Mucosa of rectum (tissue), 2 donors: Measurements from ENCODE around the gene LLCFC1.

Experiments
- H3K27ac ChIP-seq, 2 donors: one replicate each; pipeline ENCODE4 v1.7.0; 2013; ENCODE audit warnings: inconsistent platforms in 2 of 2, low read depth in 2 of 2, low read length in 2 of 2
- H3K27me3 ChIP-seq, 2 donors: one replicate each; pipeline ENCODE4 v1.7.0; 2013; ENCODE audit warnings: low read length in 2 of 2; ENCODE audit not compliant: control insufficient read depth in 2 of 2, insufficient read depth in 2 of 2
- H3K36me3 ChIP-seq, 2 donors: one replicate each; pipeline ENCODE4 v1.7.0; 2013; ENCODE audit warnings: low read length in 2 of 2; ENCODE audit not compliant: control insufficient read depth in 2 of 2, insufficient read depth in 2 of 2
- H3K4me1 ChIP-seq, 2 donors: one replicate each; pipeline ENCODE4 v1.7.0; 2013; ENCODE audit warnings: low read length in 2 of 2, mild to moderate bottlenecking in 1 of 2; ENCODE audit not compliant: control insufficient read depth in 2 of 2, insufficient read depth in 2 of 2
- H3K4me3 ChIP-seq, 2 donors: one replicate each; pipeline ENCODE4 v1.7.0; 2013; ENCODE audit warnings: low read length in 2 of 2
- H3K9ac ChIP-seq, 2 donors: one replicate each; pipeline ENCODE4 v1.7.0; 2013; ENCODE audit warnings: low read length in 2 of 2, low read depth in 1 of 2, mild to moderate bottlenecking in 1 of 2
- H3K9me3 ChIP-seq, 2 donors: one replicate each; pipeline ENCODE4 v1.7.0; 2013; ENCODE audit warnings: low read length in 2 of 2; ENCODE audit not compliant: control insufficient read depth in 2 of 2
- donor health status: healthy.
- donor health status: Normal muscosa, but diverticular disease.

LLCFC1 gene

GRCh38 chr7:142940966-142941535 is 1.8 kb downstream of the LLCFC1 start:
- Histone ChIP-seq H3K4me1 (no peaks in the 10 kb centered on the region), H3K36me3 (no peaks in the 10 kb centered on the region), H3K4me3 (no peak overlapping the region), H3K27ac (no peak overlapping the region), H3K9me3 (no peaks in the 10 kb centered on the region), H3K27me3 (no peaks in the 10 kb centered on the region), H3K9ac (no peak overlapping the region)

- Histone ChIP-seq H3K27ac (no peak overlapping the region), H3K27me3 (no peaks in the 10 kb centered on the region), H3K4me1 (no peaks in the 10 kb centered on the region), H3K9me3 (no peaks in the 10 kb centered on the region), H3K4me3 (no peak overlapping the region), H3K9ac (no peak overlapping the region), H3K36me3 (no peaks in the 10 kb centered on the region)
These were observed 2.3 kb downstream of the LLCFC1 start for GRCh38 chr7:142941541-142941940.

GRCh38 chr7:142942746-142943145 is 3.5 kb downstream of the LLCFC1 start:
- Histone ChIP-seq H3K9ac (no peak overlapping the region), H3K4me3 (no peak overlapping the region), H3K27ac (no peak overlapping the region), H3K9me3 (no peaks in the 10 kb centered on the region), H3K4me1 (no peaks in the 10 kb centered on the region), H3K27me3 (no peaks in the 10 kb centered on the region), H3K36me3 (no peaks in the 10 kb centered on the region)

GRCh38 chr7:142943706-142944268 is 4.5 kb downstream of the LLCFC1 start:
- no peak overlapping the region for H3K4me3 ChIP-seq
- no peak overlapping the region for H3K27ac ChIP-seq
- H3K9me3 ChIP-seq: no peaks in the 10 kb centered on the region
- H3K9ac ChIP-seq: no peak overlapping the region
- H3K4me1 ChIP-seq: no peaks in the 10 kb centered on the region
- no peaks in the 10 kb centered on the region for H3K36me3 ChIP-seq
- no peaks in the 10 kb centered on the region for H3K27me3 ChIP-seq

- Histone ChIP-seq H3K4me3 (no peak overlapping the region), H3K27me3 (no peaks in the 10 kb centered on the region), H3K27ac (no peak overlapping the region), H3K36me3 (no peaks in the 10 kb centered on the region), H3K4me1 (no peaks in the 10 kb centered on the region), H3K9ac (no peak overlapping the region), H3K9me3 (no peaks in the 10 kb centered on the region)
These were observed 5.7 kb downstream of the LLCFC1 start for GRCh38 chr7:142945001-142945400.

GRCh38 chr7:142948603-142949002 is 9.3 kb downstream of the LLCFC1 start:
- H3K27ac ChIP-seq: no peak overlapping the region
- H3K4me1 ChIP-seq: no peaks in the 10 kb centered on the region
- H3K4me3 ChIP-seq: no peak overlapping the region
- H3K27me3 ChIP-seq: no peaks in the 10 kb centered on the region
- H3K9me3 ChIP-seq: no peaks in the 10 kb centered on the region
- H3K36me3 ChIP-seq: no peaks in the 10 kb centered on the region
- H3K9ac ChIP-seq: no peak overlapping the region

- no peaks in the 10 kb centered on the region for H3K9me3 ChIP-seq
- H3K36me3 ChIP-seq: no peaks in the 10 kb centered on the region
- no peak overlapping the region for H3K4me3 ChIP-seq
- H3K4me1 ChIP-seq: no peaks in the 10 kb centered on the region
- H3K9ac ChIP-seq: no peak overlapping the region
- no peaks in the 10 kb centered on the region for H3K27me3 ChIP-seq
- no peak overlapping the region for H3K27ac ChIP-seq
These were observed 11.0 kb downstream of the LLCFC1 start for GRCh38 chr7:142950235-142950634.

- H3K27me3 ChIP-seq: no peaks in the 10 kb centered on the region
- H3K4me1 ChIP-seq: no peaks in the 10 kb centered on the region
- no peaks in the 10 kb centered on the region for H3K9me3 ChIP-seq
- no peak overlapping the region for H3K9ac ChIP-seq
- no peak overlapping the region for H3K27ac ChIP-seq
- no peak overlapping the region for H3K4me3 ChIP-seq
- no peaks in the 10 kb centered on the region for H3K36me3 ChIP-seq
These were observed 15.5 kb downstream of the LLCFC1 start for GRCh38 chr7:142954680-142955268.

- Histone ChIP-seq H3K27ac (no peak overlapping the region), H3K9ac (no peak overlapping the region), H3K9me3 (no peaks in the 10 kb centered on the region), H3K4me3 (no peak overlapping the region), H3K27me3 (no peaks in the 10 kb centered on the region), H3K4me1 (no peaks in the 10 kb centered on the region), H3K36me3 (no peaks in the 10 kb centered on the region)
These were observed 17.8 kb downstream of the LLCFC1 start for GRCh38 chr7:142956951-142957623.

GRCh38 chr7:142957723-142958122 is 18.4 kb downstream of the LLCFC1 start:
- no peak overlapping the region for H3K27ac ChIP-seq
- no peaks in the 10 kb centered on the region for H3K27me3 ChIP-seq
- H3K36me3 ChIP-seq: no peaks in the 10 kb centered on the region
- no peak overlapping the region for H3K4me3 ChIP-seq
- no peaks in the 10 kb centered on the region for H3K9me3 ChIP-seq
- no peaks in the 10 kb centered on the region for H3K4me1 ChIP-seq
- no peak overlapping the region for H3K9ac ChIP-seq
